Duodenal mucosa (tissue), 2 donors: ENCODE results near the gene DTNB.

Experiments
- H3K27ac ChIP-seq: one replicate; pipeline ENCODE4 v1.7.0; 2013; ENCODE audit warnings: low read depth, low read length
- H3K27me3 ChIP-seq, 2 donors: one replicate each; pipeline ENCODE4 v1.7.0; 2013; ENCODE audit warnings: low read length in 2 of 2, control low read depth in 1 of 2; ENCODE audit not compliant: insufficient read depth in 2 of 2, control insufficient read depth in 1 of 2
- H3K36me3 ChIP-seq, 2 donors: one replicate each; pipeline ENCODE4 v1.7.0; 2013; ENCODE audit warnings: low read length in 2 of 2, control low read depth in 1 of 2; ENCODE audit not compliant: insufficient read depth in 2 of 2, control insufficient read depth in 1 of 2
- H3K4me1 ChIP-seq, 2 donors: one replicate each; pipeline ENCODE4 v1.7.0; 2013; ENCODE audit warnings: low read length in 2 of 2, control low read depth in 1 of 2; ENCODE audit not compliant: insufficient read depth in 2 of 2, control insufficient read depth in 1 of 2
- H3K4me3 ChIP-seq, 2 donors: one replicate each; pipeline ENCODE4 v1.7.0; 2013; ENCODE audit warnings: low read length in 2 of 2, low read depth in 1 of 2
- H3K9ac ChIP-seq, 2 donors: one replicate each; pipeline ENCODE4 v1.7.0; 2013; ENCODE audit warnings: low read length in 2 of 2, low read depth in 1 of 2
- H3K9me3 ChIP-seq, 2 donors: one replicate each; pipeline ENCODE4 v1.7.0; 2013; ENCODE audit warnings: low read length in 2 of 2, control low read depth in 1 of 2; ENCODE audit not compliant: control insufficient read depth in 1 of 2

The DTNB gene

GRCh38 chr2:25596516-25597244, 76.7 kb downstream of the DTNB start:
- H3K36me3 ChIP-seq, result no peaks in the 10 kb centered on the region
- no peak overlapping the region for H3K9ac ChIP-seq
- no peak overlapping the region for H3K27ac ChIP-seq
- H3K4me3 ChIP-seq, result no peak overlapping the region
- no peaks in the 10 kb centered on the region for H3K9me3 ChIP-seq
- H3K4me1 ChIP-seq, result no peaks in the 10 kb centered on the region
- no peaks in the 10 kb centered on the region for H3K27me3 ChIP-seq

DNA sequence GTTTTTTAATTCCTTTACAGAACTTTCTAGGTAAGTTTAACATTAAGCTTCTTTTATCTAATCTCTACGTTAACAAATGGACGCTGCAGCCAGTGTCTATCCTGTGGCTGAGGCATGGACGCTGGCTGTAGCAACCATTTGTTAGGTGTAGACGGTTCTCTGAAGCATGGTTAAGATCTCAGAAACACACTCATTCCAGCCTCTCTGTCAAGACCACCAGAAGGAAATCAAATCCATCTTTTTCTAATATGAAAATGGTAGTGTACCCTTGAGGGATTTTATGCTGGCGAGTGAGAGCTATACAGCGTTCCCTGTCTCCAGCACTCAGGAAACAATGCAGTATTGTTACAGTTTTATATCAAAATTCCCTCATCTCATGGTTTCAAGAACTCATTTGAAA, 78.0 kb downstream of the DTNB start:
- Histone ChIP-seq H3K9ac (no peak overlapping the region), H3K9me3 (no peaks in the 10 kb centered on the region), H3K4me1 (no peaks in the 10 kb centered on the region), H3K4me3 (no peak overlapping the region), H3K27ac (no peak overlapping the region), H3K36me3 (no peaks in the 10 kb centered on the region), H3K27me3 (no peaks in the 10 kb centered on the region)

- H3K27ac ChIP-seq, result no peak overlapping the region
- no peaks in the 10 kb centered on the region for H3K4me1 ChIP-seq
- H3K36me3 ChIP-seq, result no peaks in the 10 kb centered on the region
- no peaks in the 10 kb centered on the region for H3K27me3 ChIP-seq
- no peak overlapping the region for H3K9ac ChIP-seq
- no peaks in the 10 kb centered on the region for H3K9me3 ChIP-seq
- H3K4me3 ChIP-seq, result no peak overlapping the region
Measured at GRCh38 chr2:25594991-25595390, 78.4 kb downstream of the DTNB start.

DNA sequence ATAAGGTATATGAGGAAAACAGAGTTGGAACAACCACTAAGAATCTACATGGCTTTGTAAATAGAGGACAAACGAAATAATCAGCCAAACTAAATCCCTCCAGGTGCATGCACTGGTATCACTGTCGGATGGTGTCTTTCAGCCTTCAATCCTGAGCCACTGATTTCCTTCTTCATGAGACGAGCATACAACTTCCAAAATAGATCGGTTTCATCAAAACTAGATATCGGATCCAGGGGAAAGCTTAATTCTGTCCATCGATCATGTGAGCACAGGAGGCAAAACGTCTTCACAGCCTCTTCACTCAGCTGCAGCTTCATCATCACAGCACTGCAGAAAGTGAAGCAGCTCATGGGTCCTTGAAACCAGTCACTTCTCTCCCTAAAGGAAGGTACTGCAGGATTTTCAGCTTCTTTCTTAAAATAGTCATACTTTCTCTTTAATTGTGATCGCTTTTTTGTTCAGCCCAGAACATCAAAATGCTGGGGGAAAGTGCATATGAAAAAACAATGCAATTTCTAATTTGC, 80.5 kb downstream of the DTNB start:
- Histone ChIP-seq H3K36me3 (no peaks in the 10 kb centered on the region), H3K4me3 (no peak overlapping the region), H3K4me1 (no peaks in the 10 kb centered on the region), H3K9ac (no peak overlapping the region), H3K27ac (no peak overlapping the region), H3K9me3 (no peaks in the 10 kb centered on the region), H3K27me3 (no peaks in the 10 kb centered on the region)

DNA sequence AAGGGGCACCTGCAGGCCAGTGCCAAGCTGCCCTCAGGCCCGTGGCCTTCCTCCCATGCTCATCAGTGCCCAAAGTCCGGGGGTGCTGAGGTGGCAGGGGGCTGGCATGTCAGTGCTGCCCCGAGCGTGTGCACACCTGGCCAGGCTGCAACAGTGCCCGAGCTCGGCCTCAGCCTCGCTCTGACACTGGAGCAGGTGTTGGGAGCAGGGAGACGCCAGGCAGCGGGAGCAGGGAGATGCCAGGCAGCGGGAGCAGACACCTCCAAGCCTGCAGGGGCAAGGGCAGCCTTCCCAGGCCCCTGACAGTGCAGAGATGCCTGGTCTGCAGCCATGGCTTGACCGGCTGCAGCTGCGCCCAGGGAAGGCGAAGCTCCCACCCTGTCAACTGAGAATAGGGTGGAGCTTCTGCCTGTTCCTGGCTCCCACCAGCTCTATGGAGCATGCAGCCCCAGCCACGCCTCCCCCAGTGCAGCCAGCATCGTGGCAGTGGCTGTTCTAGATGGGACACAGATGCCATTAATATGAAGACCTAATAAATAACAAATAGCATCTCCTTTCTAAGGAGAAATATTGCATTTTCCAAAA, 82.4 kb downstream of the DTNB start:
- Histone ChIP-seq H3K9me3 (no peaks in the 10 kb centered on the region), H3K9ac (no peak overlapping the region), H3K4me1 (no peaks in the 10 kb centered on the region), H3K36me3 (no peaks in the 10 kb centered on the region), H3K27me3 (no peaks in the 10 kb centered on the region), H3K4me3 (no peak overlapping the region), H3K27ac (no peak overlapping the region)

- Histone ChIP-seq H3K27ac (no peak overlapping the region), H3K4me3 (no peak overlapping the region), H3K4me1 (no peaks in the 10 kb centered on the region), H3K9me3 (no peaks in the 10 kb centered on the region), H3K36me3 (no peaks in the 10 kb centered on the region), H3K27me3 (no peaks in the 10 kb centered on the region), H3K9ac (no peak overlapping the region)
Measured at GRCh38 chr2:25589676-25590205, 83.6 kb downstream of the DTNB start.

DNA sequence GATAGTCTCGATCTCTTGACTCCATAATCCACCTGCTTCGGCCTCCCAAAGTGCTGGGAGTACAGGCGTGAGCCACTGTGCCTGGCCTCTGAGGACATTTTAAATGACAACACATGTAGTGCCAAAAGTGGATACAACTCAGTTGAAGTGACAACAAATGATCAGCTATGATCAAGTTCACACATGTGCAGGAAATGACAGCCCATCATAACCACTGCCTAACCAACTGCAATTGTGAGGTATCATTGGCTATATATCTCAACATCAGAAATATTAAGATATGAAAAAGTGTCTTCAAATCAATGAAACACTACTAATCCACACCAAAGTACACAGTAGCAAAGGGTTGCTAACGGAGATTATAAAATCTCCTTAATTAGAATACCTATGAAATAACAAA, 84.8 kb downstream of the DTNB start:
- Histone ChIP-seq H3K36me3 (no peaks in the 10 kb centered on the region), H3K27ac (no peak overlapping the region), H3K4me1 (no peaks in the 10 kb centered on the region), H3K27me3 (no peaks in the 10 kb centered on the region), H3K9me3 (no peaks in the 10 kb centered on the region), H3K9ac (no peak overlapping the region), H3K4me3 (no peak overlapping the region)

- Histone ChIP-seq H3K36me3 (no peaks in the 10 kb centered on the region), H3K27ac (no peak overlapping the region), H3K27me3 (no peaks in the 10 kb centered on the region), H3K4me3 (no peak overlapping the region), H3K9me3 (no peaks in the 10 kb centered on the region), H3K9ac (no peak overlapping the region), H3K4me1 (no peaks in the 10 kb centered on the region)
Measured at GRCh38 chr2:25587361-25587760, 86.0 kb downstream of the DTNB start.

DNA sequence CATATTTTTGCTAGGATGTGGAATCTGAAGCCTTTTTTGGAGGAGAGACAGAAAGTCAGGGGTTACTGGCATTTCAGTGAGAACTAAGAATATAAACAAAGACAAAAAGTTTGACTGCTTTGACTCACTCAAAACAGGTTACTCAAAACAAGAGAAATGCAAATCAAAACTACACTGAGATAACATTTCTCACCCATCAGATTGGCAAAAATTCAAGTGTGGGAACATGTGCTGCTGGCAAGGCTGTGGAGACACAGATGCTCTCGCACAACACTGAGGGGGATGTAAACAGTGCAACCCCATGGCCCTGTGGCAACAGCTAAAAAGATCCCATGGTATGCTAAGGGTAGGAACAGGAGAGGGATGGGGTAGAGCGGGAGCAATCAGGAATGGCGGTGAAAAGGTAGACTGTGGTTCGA, 86.6 kb downstream of the DTNB start:
- Histone ChIP-seq H3K36me3 (no peaks in the 10 kb centered on the region), H3K27me3 (no peaks in the 10 kb centered on the region), H3K9ac (no peak overlapping the region), H3K4me3 (no peak overlapping the region), H3K9me3 (no peaks in the 10 kb centered on the region), H3K27ac (no peak overlapping the region), H3K4me1 (no peaks in the 10 kb centered on the region)

DNA sequence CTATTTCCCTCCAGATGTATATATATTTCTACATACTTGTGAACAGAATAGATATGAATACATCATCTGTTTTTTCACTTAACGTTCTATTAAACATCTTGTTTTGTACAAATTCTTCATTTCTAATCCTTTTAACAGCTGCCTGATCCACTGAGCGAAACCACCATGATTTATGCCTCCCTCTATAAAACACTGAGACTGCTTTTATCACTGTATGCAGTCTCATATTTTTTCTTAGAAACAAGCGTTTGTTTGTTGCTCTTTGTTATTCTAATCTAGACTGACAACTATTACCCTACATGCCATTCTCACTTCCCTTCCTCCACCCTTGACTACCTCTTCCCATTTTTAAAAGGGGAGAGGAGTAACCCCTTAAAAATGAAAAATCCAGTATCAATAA, 88.2 kb downstream of the DTNB start:
- Histone ChIP-seq H3K9ac (no peak overlapping the region), H3K27ac (no peak overlapping the region), H3K27me3 (no peaks in the 10 kb centered on the region), H3K36me3 (no peaks in the 10 kb centered on the region), H3K4me3 (no peak overlapping the region), H3K9me3 (no peaks in the 10 kb centered on the region), H3K4me1 (no peaks in the 10 kb centered on the region)
